Activated CD8-positive, alpha-beta memory T cell treated with anti-CD3 and anti-CD28 coated beads for 36 hours (primary cell): ENCODE measurements around the gene SOCS1. TPM values are rescaled to one million over a fixed set of nuclear protein-coding genes. Genes with fewer than 3 reads are reported as not detected.

Source experiments
- CTCF ChIA-PET: fragments of 350-600 bp; sonication (Branson Sonifier 250); formaldehyde crosslinking; loops from one replicate; lab custom pipeline; 2021; ENCODE audit warnings: antibody characterized with exemption; lab: Charles Lee
- POLR2A ChIA-PET: fragments of 350-600 bp; sonication (Branson Sonifier 250); formaldehyde crosslinking; loops from one replicate; lab custom pipeline; 2021; ENCODE audit warnings: antibody characterized with exemption; lab: Charles Lee
- total RNA-seq, 2 experiments: library from RNA; stranded (reverse); gene quantifications; one replicate each; pipeline ENCODE4 v1.2.3, GENCODE V29; 2021

SOCS1 gene
- total RNA-seq, 2 experiments from 2014 or later = 107 to 111 TPM

- ChIA-PET POLR2A (no interaction called here), CTCF (interaction anchor here (0.6 to 3.2 kb wide), 5 partner anchors 10 to 282 kb away, joined by 3 to 15 read pairs (median 7); partner anchors contain the start of gene SOCS1)
These were observed 50.0 kb downstream of the SOCS1 start for GRCh38 chr16:11205754-11206581.

GRCh38 chr16:11205065-11205699, 50.8 kb downstream of the SOCS1 start:
- ChIA-PET CTCF (interaction anchor here (1.4 to 2.2 kb wide), 3 partner anchors 10 to 50 kb away, joined by 5 to 8 read pairs (median 7); partner anchors contain the start of gene SOCS1), POLR2A (no interaction called here)

- ChIA-PET POLR2A (no interaction called here), CTCF (interaction anchor here (1.4 to 2.2 kb wide), 2 partner anchors 9 to 13 kb away, joined by 5 to 8 read pairs; no protein-coding TSS in a partner anchor)
These were observed 51.4 kb downstream of the SOCS1 start for GRCh38 chr16:11204513-11205047.

Other genes starting within 250 kb of the SOCS1 start
- gene TNP2, start 13.1 kb upstream of the SOCS1 start, total RNA-seq = not detected
- gene PRM3, start 17.4 kb upstream of the SOCS1 start, total RNA-seq = not detected
- gene PRM2, start 20.3 kb upstream of the SOCS1 start, total RNA-seq = not detected
- gene PRM1, start 25.1 kb upstream of the SOCS1 start, total RNA-seq = not detected
- gene RMI2, start 89.3 kb upstream of the SOCS1 start, total RNA-seq = 10 to 100 TPM; 43.1 TPM